22Rv1 (cell line): ENCODE data around the gene RFTN1.

Experiments
- ZFX ChIP-seq: fragments of 450-650 bp; IDR thresholded peaks from 2 replicates; pipeline ENCODE4 v1.6.1; 2017; ENCODE audit warnings: antibody characterized with exemption, borderline replicate concordance
- TF ChIP-seq, protein P1 (sequence below): fragments of 450-650 bp; IDR thresholded peaks from 2 replicates; pipeline ENCODE4 v1.5.1; 2017; ENCODE audit warnings: mild to moderate bottlenecking

DNA sequence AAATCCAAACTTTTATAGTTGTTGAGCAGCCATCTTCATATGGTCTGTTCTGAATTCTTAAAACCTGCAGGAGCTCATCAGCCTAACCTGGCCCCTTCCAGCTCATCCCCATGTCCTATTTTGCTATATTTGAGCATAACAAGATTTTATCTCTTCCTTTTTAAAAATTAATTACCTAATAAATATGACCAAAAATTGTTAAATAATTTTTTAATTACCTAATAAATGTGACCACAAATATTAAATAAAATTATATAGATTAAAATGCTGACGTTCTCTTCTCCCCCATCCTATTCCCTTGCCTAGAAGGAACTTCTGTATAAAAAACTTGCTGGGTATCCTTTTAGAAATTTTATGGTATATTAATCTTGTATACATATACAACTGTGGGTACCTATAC is 204.8 kb downstream of the RFTN1 start:
- TF ChIP-seq, protein P1, sequence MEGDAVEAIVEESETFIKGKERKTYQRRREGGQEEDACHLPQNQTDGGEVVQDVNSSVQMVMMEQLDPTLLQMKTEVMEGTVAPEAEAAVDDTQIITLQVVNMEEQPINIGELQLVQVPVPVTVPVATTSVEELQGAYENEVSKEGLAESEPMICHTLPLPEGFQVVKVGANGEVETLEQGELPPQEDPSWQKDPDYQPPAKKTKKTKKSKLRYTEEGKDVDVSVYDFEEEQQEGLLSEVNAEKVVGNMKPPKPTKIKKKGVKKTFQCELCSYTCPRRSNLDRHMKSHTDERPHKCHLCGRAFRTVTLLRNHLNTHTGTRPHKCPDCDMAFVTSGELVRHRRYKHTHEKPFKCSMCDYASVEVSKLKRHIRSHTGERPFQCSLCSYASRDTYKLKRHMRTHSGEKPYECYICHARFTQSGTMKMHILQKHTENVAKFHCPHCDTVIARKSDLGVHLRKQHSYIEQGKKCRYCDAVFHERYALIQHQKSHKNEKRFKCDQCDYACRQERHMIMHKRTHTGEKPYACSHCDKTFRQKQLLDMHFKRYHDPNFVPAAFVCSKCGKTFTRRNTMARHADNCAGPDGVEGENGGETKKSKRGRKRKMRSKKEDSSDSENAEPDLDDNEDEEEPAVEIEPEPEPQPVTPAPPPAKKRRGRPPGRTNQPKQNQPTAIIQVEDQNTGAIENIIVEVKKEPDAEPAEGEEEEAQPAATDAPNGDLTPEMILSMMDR, result no peak
- TF ChIP-seq ZFX, result no peak
